Measurements from ENCODE around the gene GSTK1. TPM values are rescaled to one million over a fixed set of nuclear protein-coding genes. Genes with fewer than 3 reads are reported as not detected.

The GSTK1 gene
- total and polyA plus RNA-seq, 11 donors = 123 to 349 (median 278) TPM

DNA sequence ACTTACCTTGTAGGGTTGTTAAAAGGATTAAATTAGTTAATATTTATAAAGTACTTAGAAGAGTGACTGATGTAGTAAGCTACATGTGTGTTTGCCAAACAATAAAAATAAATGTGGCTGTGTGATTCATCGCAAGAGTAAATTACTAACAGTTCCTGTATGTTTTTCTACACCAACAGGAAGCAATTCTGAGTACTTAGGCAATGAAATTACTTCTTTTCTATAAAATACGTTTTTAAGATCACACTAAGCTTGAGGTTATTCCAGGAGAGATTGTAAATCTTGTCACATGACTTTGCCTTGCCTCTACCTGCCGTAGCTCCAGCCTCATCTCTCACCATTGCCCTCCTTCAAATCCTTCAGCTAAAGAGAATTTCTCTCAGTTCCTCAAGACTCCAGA, 18.1 kb upstream of the GSTK1 start:
- Histone ChIP-seq H3K36me3 (no peaks in the 10 kb centered on the region), H3K9me3 (peaks cover 0 to 10% (median 0%) of the 10 kb centered on the region in 12 donors), H3K4me3 (no peak overlapping the region), H3K27ac (peak overlapping the region in 1 of 12 donors; percentile 34), H3K4me1 (peaks cover 0 to 44% (median 3%) of the 10 kb centered on the region in 12 donors), H3K27me3 (no peaks in the 10 kb centered on the region)
- intact Hi-C loops (cut with DNase I) = loop anchor here in 5 of 10 donors (5.0 to 10.0 kb wide), 5 partner anchors 42 to 270 kb away; partner anchors contain the start of genes CASP2 (in 1 of the 5) and EPHA1 (in 1 of the 5)
- WGBS, 4 donors = 61 to 68% (median 66%) methylated on average over 3 of the region's 3 CpGs
- TF ChIP-seq, protein P1, sequence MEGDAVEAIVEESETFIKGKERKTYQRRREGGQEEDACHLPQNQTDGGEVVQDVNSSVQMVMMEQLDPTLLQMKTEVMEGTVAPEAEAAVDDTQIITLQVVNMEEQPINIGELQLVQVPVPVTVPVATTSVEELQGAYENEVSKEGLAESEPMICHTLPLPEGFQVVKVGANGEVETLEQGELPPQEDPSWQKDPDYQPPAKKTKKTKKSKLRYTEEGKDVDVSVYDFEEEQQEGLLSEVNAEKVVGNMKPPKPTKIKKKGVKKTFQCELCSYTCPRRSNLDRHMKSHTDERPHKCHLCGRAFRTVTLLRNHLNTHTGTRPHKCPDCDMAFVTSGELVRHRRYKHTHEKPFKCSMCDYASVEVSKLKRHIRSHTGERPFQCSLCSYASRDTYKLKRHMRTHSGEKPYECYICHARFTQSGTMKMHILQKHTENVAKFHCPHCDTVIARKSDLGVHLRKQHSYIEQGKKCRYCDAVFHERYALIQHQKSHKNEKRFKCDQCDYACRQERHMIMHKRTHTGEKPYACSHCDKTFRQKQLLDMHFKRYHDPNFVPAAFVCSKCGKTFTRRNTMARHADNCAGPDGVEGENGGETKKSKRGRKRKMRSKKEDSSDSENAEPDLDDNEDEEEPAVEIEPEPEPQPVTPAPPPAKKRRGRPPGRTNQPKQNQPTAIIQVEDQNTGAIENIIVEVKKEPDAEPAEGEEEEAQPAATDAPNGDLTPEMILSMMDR (IDR thresholded peaks at IDR 0.05) = no peak
- TF ChIP-seq POLR2A (IDR thresholded peaks at IDR 0.05) = no peak
- no peak for DNase-seq
- ATAC-seq = no peak

DNA sequence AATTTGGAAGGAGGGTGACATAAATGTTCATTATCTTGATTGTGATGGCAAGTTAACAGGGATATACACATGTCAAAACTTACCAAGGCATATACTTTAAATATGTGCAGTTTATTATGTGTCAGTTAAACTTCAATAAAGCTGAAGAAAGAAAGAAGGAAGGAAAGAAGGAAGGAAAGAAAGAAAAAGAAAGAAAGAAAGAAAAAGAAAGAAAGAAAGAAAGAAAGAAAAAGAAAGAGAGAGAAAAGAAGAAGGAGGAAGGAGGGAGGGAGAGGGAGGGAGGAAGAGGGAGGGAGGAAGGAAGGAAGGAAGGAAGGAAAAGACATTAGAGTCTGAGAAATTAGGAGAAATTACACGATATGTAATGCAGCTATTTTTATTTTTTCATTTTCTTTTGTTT, 15.9 kb upstream of the GSTK1 start:
- 23 to 56% (median 53%) methylated on average over 1 of the region's 1 CpG for WGBS, 4 donors
- Histone ChIP-seq H3K27ac (no peak overlapping the region), H3K4me1 (peaks cover 0 to 50% (median 0%) of the 10 kb centered on the region in 12 donors), H3K27me3 (no peaks in the 10 kb centered on the region), H3K9me3 (peaks cover 0 to 11% (median 0%) of the 10 kb centered on the region in 12 donors), H3K36me3 (no peaks in the 10 kb centered on the region), H3K4me3 (no peak overlapping the region)
- intact Hi-C loops (cut with DNase I) = loop anchor here in 5 of 10 donors (5.0 to 10.0 kb wide), 5 partner anchors 40 to 267 kb away; partner anchors contain the start of genes CASP2 (in 1 of the 5) and EPHA1 (in 1 of the 5)
- ATAC-seq (no peak), DNase-seq (no peak)
- TF ChIP-seq, protein P1 (IDR thresholded peaks at IDR 0.05) = no peak
- TF ChIP-seq POLR2A (IDR thresholded peaks at IDR 0.05) = no peak

DNA sequence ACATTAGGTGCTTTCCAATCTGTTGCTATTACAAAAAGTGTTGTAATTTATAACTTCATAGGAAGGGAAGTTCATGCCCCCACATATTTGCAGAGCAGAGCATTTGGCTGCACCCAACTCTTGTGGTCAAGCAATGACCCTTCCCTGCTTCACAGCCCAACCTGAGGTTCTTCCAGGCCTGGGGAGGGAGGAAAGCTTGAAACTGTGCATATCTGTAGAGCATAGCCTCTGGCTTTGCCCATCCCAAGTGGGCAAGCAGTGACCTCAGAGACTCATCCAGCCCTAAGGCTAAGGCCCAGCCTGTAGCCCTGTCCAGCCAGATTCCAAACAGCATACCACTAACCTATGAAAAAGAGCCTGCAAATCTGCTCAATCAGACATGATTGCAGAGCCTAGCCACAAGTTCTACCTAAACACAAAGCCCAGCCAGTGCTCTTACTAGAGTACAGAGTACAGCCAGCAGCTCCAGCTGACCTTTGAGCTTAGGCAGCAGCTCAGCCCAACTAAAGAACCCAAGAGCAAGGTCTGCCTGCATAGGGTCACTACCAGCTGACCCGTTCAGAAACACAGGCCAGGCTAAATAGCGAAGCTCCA, 14.4 kb upstream of the GSTK1 start:
- Histone ChIP-seq H3K36me3 (no peaks in the 10 kb centered on the region), H3K27ac (no peak overlapping the region), H3K4me3 (no peak overlapping the region), H3K4me1 (peaks cover 0 to 52% (median 0%) of the 10 kb centered on the region in 12 donors), H3K27me3 (no peaks in the 10 kb centered on the region), H3K9me3 (peaks cover 0 to 11% (median 0%) of the 10 kb centered on the region in 12 donors)
- 80 to 88% (median 87%) methylated on average over 2 of the region's 2 CpGs for WGBS, 4 donors
- ATAC-seq (no peak), DNase-seq (no peak)
- intact Hi-C loops (cut with DNase I) = loop anchor here in 5 of 10 donors (5.0 to 10.0 kb wide), 5 partner anchors 38 to 266 kb away; partner anchors contain the start of genes CASP2 (in 1 of the 5) and EPHA1 (in 1 of the 5)
- TF ChIP-seq POLR2A (IDR thresholded peaks at IDR 0.05) = no peak
- TF ChIP-seq, protein P1 (IDR thresholded peaks at IDR 0.05) = no peak

DNA sequence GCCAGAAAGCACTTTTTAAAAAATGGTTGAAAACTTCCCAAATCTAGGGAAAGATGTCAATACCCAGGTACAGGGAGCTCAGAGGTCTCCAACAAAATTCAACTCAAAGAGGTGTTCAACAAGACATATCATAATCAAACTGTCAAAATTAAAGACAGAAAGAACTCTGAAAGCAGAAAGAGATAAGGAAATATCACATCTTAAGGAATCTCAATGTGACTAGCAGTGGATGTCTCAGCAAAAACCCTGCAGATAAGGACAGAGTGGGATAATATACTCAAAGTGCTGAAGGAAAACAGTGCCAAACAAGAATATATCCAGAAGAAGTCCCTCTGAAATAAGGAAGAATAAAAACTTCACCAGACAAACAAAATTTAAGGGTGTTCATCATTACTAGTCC, 13.0 kb upstream of the GSTK1 start:
- ATAC-seq (no peak), DNase-seq (no peak)
- intact Hi-C loops (cut with DNase I) = no loop called here
- peaks cover 0 to 43% (median 0%) of the 10 kb centered on the region in 12 donors for H3K4me1 ChIP-seq
- no peaks in the 10 kb centered on the region for H3K27me3 ChIP-seq
- no peak for TF ChIP-seq POLR2A (IDR thresholded peaks at IDR 0.05)
- TF ChIP-seq, protein P1 (IDR thresholded peaks at IDR 0.05) = no peak
- no peak overlapping the region for H3K4me3 ChIP-seq
- H3K27ac ChIP-seq = peak overlapping the region in 1 of 12 donors; percentile 35
- peaks cover 0 to 11% (median 0%) of the 10 kb centered on the region in 12 donors for H3K9me3 ChIP-seq
- H3K36me3 ChIP-seq = no peaks in the 10 kb centered on the region

All from heart left ventricle (tissue), 16 donors.